TTC549 (cell line): ENCODE measurements around the gene DOCK2.

ENCODE experiments used
- FAIRE-seq: peaks from 2 replicates; lab custom pipeline; 2012; peaks lifted over from hg19 to GRCh38; lab: Jason Lieb, UNC

The DOCK2 gene

GRCh38 chr5:170104299-170104698, 467.2 kb downstream of the DOCK2 start:
- no peak for FAIRE-seq

GRCh38 chr5:170104710-170105109, 467.6 kb downstream of the DOCK2 start:
- no peak for FAIRE-seq

- no peak for FAIRE-seq
These were observed 468.9 kb downstream of the DOCK2 start, which contains the start of gene FOXI1 for GRCh38 chr5:170105642-170106611. Gene FOXI1 (plus strand): TSS chr5:170105897. CDS start chr5:170105958, 61 bp downstream.

DNA sequence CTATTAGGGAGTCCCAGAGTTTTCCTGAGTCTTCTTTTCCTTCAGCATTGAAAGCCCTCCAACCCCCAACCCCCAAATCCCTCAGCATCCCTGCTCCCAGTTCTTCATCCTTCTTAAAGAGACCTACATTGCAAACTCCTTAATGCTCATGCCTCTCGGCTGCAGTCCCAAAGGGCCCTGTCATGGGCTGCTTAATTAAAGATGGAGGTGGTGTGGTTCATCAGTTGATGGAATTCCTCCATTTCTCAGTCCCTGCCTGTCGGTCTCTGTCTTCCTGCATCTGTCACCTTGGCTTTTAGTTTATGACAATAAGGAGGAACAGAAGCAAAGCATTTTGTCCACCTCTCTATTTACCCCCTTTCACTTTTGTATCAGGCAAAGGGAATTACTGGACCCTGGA, 470.6 kb downstream of the DOCK2 start:
- FAIRE-seq: no peak

- FAIRE-seq: no peak
These were observed 471.3 kb downstream of the DOCK2 start for GRCh38 chr5:170108266-170108785.

DNA sequence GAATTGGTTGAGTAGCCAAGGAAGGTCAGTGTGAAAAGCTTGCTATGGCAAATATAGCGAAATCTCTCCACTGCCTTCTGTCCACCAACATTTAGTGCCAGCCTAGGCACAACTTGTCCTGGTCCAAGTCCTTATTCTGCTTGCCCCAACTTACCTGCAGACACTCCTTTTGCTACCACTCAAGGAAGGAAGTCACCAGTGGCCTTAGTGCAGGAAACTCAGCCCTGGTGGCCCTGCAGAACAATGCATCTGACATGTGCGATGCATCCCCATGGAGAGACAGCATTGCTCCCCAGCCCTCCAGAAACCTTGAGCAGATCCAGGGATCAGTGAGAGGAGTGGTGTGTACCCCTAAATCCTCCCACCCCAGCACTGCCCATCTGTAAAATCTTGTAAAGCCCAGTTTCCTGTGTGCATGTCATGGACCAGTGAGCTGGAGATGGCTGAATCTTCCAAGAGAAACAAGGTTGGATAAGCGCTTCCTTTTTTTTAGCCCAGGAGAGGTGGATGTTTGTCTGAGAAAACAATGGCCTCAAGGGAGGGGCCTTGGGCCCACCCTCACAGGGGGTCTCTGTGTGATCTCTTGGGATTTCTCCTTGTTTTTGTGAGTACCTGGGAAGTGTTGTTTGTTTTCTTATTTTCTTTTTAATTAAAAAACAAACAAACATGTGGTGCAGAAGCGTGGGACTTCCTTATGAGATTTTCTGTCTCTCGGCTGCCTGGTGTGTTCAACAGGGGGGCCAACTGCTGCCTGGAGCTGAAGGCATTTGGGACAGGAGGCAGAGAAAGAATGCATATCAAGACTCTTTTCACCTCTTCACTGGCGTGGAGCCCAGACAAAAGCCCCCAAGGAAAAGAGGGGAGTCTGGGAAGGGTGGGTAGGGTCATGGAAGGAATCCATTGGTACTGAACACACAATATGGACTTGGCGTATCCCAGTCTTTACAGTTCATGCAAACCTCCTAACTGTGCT, 472.3 kb downstream of the DOCK2 start:
- no peak for FAIRE-seq

- no peak for FAIRE-seq
These were observed 473.5 kb downstream of the DOCK2 start for GRCh38 chr5:170110403-170111087.

DNA sequence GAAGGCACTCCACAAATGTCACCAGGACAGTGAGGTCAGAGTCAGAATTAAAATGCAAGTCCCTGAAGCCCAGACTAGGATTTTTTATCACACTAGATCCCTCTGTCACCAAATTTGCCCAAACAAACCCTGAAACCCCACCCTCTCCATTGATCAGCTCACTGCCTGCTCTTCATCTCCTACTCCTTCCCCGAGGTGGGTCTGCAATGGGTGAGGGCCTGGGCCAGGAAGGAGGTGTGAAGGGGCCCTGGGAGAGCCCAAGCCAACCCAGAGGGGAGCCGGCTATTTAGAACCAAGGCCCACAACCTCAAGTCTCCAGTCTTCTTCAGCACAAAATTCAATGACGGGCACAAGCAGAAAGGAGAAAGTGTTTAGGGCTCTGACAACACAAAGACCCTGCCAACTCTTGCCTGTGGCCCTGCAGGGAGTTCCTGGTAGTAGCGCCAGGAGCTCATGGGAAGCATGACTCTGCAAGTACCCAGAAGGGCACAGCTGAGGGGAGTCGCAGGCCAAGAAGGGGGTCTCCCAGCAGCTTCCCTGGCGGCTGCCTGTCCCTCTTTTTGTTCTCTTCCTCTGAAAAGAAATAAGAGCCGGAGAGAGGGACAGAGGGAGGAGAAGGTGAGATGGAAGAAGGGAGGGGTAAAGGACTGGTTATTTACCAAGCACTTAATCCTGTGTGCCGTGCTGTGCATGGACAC, 474.2 kb downstream of the DOCK2 start:
- no peak for FAIRE-seq

DNA sequence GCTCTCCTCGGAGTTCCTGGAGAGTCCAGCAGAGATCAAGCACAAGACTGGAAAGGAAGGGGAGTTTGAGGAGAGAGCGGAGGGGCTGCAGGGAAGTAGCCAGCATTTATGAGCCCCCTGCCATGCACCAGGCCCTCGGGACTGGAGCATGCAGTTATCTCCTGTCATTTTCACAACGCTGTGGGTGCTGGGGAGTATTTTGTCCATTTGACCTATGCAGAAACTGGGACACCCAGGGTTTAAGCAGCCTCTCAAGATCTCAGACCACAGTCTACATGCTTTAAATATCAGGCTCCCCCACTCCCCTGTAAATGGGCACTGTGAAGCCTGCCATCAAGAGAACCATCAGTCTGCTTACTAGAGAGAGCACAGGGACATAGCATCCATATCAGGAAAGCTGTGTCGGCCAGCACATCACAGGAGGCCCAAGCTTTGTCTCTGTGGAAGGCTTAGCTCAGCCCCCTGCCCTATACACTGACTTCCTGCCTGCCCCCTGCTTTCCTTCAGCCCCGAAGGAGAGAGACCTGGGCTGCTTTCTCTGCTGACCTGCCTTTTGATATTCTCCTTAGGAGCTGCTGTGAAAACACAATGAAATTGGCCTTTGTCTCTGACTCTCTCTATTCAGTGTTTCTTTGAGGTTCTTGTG, 475.9 kb downstream of the DOCK2 start:
- no peak for FAIRE-seq

- no peak for FAIRE-seq
These were observed 476.4 kb downstream of the DOCK2 start for GRCh38 chr5:170113522-170113900.

GRCh38 chr5:170114271-170114670, 477.2 kb downstream of the DOCK2 start:
- no peak for FAIRE-seq

DNA sequence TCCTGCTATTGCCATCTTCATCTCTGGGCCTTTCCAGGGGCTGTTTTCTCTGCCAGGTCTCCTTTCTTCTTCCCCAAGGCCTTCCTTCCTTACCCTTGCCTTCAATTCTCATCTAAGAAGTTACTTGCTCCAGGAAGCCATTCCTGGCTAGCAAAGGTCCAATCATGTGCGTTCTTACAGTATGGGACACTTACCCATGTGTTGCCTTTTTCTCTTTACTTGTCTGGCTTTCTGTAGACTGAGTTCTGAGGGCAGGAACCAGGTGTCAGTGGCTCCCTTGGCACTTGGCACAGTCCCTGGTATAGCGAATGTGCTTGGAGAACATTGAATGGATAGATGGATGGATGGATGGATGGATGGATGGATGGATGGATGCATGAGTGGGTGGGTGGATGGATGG, 478.9 kb downstream of the DOCK2 start:
- no peak for FAIRE-seq

- no peak for FAIRE-seq
These were observed 480.7 kb downstream of the DOCK2 start for GRCh38 chr5:170117736-170118135.

- FAIRE-seq: no peak
These were observed 483.5 kb downstream of the DOCK2 start for GRCh38 chr5:170120576-170120975.

DNA sequence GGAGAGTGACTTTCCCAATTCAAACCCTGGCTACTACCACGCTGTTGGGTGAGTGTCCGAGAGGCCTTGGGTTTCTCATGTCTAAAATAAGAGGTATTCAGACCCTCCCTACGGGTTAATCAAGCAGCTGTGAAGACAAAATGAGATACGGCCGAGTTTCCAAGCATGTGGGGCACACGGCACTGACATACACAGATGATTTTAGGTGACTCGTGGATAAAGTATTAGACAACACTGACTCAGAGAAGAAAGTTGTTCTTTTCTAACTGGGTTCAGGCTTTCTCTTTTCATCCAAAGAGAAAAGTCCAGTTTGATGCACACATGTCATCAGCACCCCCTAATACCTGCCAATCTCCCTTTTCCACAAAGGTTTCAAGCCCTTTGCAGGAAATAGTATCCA, 484.2 kb downstream of the DOCK2 start:
- no peak for FAIRE-seq

GRCh38 chr5:170126061-170126460, 489.0 kb downstream of the DOCK2 start:
- FAIRE-seq: no peak

DNA sequence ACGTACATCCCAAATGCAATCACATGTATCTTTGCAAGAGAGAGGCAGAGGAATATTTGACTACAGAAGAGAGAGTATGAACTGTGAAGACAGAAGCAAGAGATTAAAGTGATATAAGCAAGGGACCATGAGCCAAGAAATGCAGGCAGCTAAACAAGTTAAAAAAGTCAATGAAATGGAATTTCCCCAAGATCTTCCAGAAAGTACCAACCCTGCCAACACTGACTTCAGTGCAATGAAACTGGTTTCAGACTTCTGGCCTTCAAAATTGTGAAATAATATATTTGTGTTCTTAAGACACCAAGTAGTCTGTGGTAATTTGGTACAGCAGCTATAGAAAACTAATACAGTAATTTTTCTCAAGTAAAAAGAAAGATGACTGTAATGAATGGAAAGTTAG, 489.6 kb downstream of the DOCK2 start:
- no peak for FAIRE-seq

- FAIRE-seq: no peak
These were observed 494.2 kb downstream of the DOCK2 start for GRCh38 chr5:170131235-170131634.

DNA sequence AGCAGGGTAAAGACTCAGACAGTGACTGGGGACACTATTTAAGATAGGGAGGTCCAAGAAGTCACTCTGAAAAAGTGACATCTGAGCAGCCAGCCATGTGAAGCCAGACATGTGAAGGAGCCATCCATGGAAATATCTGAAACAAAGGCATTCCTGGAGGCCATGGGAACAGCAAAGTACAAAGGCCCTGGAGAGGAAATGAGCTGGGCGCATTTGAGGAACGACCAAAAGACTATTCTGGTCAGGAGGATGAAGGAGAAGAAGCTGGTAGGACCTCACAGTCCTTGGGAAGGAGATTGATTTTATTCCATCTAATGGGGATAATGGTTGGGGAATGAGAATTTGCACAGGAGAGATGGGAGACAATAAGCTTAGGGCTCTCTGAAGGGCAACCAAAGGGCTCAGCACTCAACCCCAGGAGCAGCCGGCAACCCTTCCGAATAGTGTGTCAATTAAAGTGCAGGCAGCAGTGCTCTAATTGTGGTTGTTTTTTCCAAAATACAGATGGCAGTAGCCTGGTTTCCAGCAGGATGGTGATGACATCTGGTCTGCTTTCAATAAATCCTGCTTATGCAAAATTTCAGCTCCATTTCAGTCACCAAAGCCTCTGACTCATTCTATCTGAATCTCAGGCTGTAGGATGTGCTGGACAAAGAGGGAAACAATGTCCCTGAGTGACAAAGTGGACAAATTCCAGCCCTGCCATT, 495.3 kb downstream of the DOCK2 start:
- no peak for FAIRE-seq
